GM21526 (cell line): ENCODE results near the gene PPP1R16B.

Experiments
- ATAC-seq: cut with Tn5 transposase; IDR thresholded peaks from one replicate; pipeline ENCODE4 v1.9.1; 2021; ENCODE audit warnings: moderate library complexity; ENCODE audit not compliant: unreplicated experiment, low FRiP score

The PPP1R16B gene

DNA sequence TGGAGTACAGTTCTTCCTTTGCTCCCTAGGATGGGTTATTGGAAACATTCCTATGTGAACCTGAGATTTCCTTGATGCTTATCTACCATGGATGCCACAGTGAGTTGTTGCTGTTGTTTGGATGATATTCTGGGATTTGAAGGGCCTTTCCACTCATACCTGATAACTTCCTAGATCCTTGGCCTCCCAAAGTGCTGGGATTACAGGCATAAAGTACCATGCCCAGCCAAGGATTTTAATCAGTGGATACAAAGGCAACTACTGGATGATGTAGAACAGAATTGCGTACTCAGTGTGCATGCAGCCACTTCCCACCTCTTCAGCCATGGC is 20.0 kb downstream of the PPP1R16B start:
- no peak for ATAC-seq

DNA sequence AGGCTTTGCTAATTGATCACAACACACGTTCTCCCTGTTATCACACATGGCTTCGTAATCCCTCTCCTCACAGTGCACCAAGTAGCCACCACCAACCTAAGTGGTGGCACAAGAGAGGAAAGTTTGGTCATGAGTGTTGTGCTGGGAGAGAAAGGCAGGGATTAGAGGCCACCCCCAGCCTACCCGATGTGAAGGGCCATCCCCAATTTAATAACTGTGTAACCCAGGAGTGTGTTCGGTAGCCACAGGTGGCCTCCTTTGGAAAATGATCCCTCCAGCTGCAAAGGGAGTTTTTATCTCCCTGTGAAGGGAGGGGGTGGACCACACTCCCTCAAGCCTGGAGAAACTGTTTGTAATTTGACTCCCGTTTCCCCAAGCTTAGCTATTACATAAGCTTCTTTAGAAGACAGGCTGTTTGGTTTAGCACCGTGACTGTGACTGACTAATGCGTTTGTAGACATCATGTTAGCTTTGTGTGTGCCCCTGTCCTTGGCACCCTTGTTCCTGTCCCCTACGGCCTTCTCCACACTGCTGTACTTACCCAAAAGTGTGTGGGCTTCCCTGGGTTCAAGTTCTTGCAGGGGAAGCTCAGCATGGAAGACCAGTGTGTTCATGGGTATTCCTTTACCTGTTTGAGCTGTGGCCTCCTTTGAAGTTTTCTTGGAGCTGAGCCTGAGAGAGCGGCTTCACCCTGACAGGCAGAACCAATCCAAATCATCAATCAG is 20.6 kb downstream of the PPP1R16B start:
- no peak for ATAC-seq

DNA sequence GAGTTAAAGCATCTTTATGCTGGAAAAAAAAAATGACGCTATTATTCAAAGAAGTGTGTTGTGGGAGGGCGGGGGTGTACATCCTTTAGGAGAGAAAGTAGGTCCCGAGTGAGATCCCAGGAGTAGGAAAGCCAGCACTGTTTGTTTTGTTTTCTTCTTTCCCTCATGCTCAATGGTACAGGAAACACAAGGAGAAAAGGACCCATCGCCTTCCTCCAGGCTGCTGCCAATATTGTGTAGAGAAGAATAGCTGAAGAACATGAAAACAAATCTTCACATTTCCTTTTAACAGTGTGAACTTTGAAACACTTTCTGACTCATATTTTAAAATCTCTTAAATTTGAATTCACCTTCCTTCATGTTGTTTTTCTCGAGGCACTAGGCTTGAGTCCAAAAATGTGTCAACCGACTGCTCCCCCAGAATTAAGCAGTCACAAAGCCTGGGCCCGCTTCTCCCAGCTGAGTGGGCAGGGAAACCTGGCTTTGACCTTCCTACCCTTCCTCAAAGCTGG is 22.3 kb downstream of the PPP1R16B start:
- no peak for ATAC-seq

DNA sequence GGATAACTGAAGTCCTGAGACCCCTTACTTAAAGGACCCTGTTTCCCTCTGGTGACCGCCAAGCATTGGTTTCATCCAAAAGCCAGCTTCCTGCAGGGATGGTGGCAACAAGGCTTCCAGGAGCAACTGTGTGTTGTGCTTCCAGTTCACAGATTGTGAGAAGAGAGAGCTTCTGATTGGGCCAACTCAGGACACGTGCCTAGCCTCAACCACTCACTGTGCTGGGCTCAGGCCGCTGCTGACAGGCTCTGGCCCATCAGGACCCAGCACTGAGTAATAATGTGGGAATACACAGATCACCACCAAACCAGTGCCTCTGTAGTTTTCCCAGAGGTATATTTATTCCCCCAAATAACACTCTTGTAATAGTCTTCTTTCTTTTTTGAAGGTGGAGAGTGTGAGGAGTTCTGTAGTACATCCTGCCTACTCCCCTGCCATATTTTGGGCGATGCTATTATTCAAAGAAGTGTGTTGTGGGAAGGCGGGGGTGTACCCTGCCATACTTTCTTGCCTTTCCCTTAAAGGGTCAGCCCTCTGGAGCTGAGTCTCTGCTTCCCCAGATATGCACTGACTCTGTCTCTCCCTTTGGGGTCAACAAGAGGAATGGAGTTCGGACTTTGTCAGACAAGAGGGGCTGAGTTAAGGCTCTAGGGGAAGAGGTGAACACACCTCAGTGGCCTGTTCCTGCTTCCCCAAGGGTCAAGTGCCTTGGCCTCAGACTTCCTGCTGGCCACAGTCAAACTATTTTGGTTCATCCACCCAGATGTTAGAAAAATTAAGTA is 23.2 kb downstream of the PPP1R16B start:
- no peak for ATAC-seq

DNA sequence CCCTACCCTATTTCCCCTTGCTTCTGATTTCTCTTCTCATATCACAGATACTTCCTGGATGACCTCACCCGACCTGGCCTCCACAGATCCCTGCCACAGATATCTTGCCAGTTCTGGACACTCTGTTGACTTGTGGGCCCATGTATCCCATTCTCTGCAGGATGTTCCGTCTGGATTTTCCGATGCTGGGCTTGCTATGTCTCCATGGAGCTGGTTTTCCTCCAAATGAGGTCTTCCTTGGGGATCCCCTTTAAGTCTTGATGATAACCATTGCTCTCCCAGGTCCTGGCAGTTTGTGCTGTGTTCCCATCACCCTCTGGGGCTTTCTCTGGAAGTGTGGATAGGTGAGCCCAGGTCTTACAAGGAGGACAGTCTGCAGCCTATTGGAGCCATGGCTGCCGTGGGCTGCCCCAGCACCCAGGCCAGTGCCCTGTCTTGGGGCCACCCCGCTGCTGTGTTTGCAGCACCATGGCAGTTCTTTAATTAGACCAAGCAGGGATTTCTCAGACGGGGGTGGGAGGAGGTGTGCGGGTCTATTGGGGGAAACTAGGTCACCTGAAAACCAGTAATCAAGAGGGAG is 23.9 kb downstream of the PPP1R16B start:
- no peak for ATAC-seq

DNA sequence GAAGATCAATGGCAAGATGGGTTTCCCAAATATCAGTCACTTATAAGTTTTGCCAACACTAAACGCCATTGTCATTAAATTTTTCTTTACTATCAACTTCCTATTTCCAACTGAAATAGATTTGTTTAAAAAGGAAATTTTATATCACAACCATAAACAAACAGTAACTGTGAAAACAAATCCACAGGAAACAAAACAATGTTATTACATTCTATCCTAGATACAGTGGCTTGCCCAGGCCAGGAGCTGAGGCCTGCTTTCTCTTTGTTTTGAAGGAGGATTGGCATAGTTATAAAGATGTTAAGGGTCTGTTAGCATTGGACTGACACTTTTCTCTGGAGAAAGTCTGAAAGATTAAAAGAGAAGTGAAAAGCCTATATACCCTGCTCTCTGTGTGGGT is 24.9 kb downstream of the PPP1R16B start:
- no peak for ATAC-seq

DNA sequence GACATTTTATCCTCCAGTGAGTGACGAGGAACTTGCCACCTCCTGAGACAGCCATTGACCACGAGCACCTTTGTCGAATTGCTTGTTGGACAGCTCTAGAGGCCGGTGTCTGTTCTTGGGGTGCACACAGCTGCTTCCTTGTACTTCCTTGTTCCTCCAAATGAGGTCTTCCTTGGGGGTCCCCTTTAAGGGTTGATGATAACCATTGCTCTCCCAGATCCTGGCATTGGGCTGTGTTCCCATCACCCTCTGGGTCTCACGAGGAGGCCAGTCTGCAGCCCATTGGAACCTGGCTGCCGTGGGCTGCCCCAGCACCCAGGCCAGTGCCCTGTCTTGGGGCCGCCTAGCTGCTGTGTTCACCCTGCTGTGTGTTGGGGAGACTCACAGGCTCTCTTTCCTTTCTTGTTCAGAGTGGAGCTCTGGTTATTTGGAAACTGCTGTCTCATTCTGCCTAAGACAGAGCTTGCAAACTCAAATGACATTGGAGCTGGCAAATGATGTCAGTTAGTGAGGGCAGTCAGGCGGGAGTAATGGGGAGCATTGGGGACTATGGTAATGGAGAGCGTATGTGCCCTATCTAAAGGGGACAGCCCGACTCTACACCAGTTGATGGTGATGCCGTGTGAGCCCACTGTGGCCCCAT is 25.7 kb downstream of the PPP1R16B start:
- no peak for ATAC-seq

DNA sequence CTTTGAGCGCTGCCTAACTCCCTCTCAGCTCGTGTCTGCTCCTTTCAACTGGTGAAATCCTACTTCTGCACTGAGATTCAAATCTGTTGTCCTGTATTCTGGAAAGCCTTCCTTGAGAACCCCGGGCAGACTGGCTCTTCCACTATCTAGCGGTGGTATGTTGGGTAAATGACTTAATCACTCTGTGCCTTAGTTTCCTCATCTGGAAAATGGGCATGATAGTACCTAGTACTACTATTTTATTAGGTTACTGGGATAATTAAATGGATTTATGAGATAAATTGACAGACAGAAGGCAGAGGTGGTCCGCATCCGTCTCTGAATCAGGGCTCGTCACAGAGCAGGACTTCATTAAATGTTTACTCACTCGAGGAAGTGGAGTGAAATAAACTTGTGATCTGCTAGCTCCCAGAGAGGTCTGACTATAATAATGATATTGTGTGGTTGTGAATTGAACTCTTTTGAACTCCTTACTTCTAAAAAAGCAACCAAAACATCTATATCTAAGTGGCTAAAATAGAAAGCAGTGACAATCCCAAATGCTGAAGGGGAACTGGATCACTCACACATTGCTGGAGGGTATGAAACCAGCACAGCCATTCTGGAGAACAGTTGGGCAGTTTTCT is 26.6 kb downstream of the PPP1R16B start:
- ATAC-seq = no peak

DNA sequence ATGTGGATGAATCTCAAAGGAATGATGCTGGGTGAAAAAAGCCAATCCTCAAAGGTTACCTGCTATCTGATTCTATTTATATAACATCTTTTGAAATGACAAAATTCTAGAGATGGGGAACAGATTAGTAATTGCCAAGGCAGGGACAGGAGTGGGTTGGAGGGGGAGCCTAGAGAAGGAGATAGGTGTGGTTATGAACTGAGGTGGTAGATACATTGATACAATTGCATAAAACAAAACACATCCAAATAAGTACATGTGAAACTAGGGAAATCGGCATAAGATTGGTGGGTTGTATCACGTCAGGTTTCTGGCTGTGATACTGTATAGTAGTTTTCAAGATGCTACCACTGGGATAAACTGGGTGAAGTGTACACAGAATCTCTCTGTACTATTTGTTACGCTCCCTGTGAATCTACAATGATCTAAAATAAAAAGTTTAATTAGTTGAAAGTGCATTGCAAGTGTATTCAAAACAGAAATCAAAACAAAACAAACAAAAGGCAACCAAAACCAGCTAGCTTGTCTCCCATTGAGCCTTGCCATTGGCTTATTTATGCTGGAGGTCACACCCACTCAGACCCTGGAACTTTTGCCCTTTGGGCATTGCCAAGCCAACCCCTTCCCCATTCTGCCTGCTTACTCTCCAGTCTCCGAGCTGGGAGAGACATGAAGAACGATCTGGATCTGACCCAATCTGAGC is 27.8 kb downstream of the PPP1R16B start:
- no peak for ATAC-seq

DNA sequence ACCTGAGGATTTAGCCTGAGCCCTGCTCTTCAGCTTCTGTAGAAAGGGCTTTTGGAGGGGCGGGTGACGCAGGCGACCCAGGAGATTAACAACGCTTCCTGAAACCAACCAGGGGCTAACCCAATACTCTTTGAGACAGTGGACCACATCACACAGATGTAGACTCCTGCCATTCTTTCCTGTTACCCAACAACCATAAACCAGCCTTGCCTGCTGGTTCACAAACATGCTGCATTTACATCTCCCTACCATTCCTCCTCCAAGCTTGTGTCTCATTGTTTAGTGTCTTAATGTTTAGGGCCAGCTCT is 28.3 kb downstream of the PPP1R16B start:
- no peak for ATAC-seq

DNA sequence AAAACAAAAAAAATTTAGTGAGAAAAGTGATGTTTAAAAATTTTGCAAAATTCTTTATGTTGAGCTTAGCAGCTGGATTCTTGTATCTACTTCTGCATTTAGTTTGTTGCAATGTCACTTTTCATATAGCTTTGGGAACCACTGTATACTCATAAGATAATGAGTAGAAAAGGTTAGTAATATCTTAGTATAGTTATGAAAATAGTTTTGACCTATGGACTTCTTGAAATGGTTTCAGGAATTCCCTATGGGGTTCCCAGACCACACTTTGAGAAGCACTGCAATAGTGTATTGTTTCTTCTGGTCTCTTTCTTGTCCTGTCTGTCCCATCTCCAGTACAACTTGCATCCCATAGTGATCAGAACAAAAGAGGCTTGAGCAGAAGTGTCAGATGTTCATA is 29.4 kb downstream of the PPP1R16B start:
- no peak for ATAC-seq

DNA sequence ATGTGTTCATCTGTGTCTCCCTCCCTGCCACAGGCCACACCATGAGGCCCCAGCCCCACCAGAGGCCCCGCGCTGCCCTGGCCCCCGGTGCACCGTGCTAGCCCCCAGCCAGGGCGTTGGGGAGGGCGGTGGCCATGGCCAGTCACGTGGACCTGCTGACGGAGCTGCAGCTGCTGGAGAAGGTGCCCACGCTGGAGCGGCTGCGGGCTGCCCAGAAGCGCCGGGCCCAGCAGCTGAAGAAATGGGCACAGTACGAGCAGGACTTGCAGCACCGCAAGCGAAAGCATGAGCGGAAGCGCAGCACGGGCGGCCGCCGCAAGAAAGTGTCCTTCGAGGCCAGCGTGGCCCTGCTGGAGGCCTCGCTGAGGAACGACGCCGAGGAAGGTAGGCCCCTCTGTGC is 30.3 kb downstream of the PPP1R16B start:
- ATAC-seq = no peak

DNA sequence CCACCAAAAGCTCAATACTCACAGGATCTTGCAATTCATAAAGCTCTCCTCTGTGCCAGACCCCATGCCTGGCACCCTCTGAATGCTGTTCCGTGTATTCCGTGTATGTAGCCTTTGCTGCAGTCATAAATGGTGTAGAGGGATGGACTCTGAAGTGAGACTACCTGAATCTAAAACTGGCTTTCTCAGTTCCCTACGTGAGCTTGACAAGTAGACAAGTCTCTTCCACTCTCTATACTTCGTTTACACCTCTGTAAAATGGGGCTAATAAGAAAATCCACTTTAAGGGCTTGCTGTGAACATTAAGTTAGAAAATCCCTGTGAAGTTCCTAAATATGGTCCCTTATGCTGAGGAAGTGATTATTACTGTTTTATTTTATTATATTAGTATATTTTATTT is 31.5 kb downstream of the PPP1R16B start:
- no peak for ATAC-seq

DNA sequence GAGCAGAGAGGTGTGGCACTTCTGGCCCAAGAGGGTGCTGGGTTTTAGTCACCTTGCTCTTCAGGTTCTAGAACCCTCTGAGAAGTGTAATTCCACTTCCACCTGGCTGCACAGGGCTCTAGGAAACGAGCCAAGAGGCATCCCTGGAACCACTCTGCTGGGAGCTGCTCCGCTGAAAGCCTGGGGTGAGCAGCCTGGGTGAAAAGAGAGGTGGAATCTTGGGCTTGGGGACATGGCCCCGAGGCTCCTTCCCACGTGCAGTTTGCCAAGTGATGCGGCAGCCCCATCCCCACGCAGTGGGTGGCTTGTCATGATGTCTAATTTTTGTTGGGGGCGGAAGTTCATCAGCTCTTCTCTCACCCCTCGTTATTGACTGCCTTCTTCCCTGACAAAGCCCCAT is 32.8 kb downstream of the PPP1R16B start:
- ATAC-seq = no peak

DNA sequence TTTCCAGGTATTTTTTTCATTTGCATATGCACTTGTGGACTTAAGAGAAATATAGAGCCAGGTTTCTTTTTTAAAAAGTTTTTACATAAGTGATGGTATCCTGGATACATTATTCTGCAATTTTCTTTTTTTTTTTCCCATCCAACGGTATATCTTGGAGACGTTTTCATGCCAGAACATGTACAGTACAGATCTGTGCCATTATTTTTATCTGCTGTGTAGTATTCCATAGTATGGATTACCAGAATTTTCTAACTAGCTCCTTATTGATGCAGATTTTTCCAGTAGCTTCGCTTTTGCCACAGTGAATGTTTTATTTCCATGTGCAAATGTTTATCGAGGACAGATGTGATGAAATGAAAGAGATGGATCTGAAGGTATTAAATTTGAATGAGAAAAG is 34.1 kb downstream of the PPP1R16B start:
- no peak for ATAC-seq

DNA sequence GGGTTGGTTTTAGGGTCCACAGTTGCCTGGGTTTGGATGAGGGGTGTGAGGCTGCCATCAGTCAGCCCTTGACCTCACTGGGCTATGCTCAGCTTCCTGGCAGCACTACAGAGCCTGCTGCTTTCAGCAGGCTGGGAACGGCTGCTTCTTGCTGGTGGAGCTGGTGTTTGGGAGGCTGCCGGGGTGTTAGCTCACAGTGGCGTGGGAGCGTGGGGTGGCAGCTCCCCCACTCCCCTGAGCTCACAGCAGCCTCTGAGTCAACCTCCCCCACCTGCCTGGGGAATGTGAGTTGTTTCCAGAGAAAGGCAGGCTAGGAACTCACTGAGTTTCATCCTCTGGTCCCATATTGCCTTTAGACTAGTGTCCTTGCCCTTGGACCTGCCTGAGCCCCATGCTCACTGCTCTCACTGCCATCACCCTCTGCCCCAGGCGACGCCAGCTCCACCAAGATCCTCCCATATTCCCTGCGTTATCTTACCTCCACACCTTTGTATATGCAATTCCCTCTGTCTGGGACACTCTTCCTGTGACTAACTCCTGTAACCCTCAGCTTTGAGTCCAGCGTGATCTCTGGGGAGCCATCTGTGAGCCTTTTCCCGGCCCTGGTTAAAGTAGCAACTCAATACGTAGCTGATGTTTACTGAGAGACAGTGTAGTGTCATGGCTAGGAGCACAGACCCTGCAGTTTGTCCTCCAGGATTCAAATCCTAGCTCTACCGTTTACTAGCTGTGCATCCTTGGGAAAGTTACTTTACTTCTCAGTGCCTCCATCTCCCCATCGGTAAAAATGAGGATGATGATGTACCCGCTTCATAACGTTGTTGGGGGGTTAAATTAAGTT is 34.8 kb downstream of the PPP1R16B start:
- ATAC-seq = no peak

DNA sequence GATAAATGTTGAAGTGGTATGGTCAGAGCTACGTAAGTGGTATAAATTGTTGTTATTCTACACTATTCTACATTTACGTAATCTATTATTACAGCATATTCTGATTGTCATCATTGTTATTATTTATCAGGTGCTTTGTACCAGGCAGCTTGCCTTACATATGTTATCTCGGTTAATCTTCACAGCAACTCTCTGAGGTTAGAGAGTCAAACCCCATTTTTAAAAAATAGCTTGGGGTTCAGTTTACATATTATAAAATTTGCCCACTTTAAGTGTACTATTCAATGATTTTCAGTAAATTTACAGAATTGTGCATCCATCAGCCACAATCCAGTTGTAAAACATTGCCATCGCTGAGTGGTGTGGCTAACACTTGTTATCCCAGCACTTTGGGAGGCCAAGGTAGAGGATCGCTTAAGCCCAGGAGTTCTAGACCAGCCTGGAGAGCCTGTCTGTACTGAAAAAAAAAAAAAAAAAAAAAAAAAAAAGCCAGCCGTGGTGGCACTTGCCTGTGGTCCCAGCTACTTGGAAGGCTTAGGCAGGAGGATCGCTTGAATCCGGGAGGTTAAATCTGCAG is 35.5 kb downstream of the PPP1R16B start:
- no peak for ATAC-seq

DNA sequence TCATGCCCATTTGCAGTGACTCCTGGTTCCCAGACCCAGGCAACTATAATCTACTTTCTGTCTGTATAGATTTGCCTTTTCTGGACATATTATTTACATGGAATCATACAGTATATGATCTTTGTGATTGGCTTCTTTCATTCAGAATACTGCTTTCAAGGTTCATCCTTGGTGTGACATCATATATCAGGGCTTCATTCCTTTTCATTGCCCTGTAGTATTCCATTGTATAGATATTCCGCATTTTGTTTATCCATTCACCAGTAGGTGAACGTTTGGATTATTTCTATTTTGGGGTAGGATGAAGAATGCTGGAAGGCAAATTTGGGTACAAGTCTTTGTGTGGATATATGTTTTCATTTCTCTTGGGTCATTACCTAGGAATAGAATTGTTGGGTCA is 36.1 kb downstream of the PPP1R16B start:
- no peak for ATAC-seq

DNA sequence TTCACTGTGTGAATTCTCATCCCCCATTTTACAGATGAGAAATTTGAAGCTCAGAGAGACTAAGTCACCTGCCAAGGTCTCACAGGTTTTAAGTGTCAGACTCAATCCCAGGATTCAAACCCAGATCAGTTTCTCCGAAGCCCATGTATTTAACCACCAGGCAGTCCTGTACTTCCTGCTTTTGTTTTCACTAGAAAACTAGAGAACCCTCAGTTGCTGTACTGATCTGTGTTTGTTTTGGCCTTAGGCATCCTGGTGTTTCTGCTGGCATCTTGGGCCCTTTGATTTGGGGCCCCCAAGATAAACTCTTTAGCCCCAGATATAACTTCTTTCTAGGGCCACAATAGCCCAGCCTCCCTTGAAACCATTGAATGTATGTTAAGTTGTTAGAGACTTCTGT is 36.5 kb downstream of the PPP1R16B start:
- peak; percentile 29 for ATAC-seq
